Stimulated activated memory B cell treated with anti-CD40 and anti-IgM and Interleukin-4, amounts not matched to agents 10 μg/mL and 1 μg/mL and 100 μg/mL, for 72 hours (primary cell): Measurements from ENCODE around the gene DUOXA1.
"Not testable (repeated sequence)": the region's sequence is repeated elsewhere in the genome, so short reads cannot be mapped to it uniquely, and the experiment has no call there.

Experiments used
- ATAC-seq: fragments of 150-1000 bp; cut with Tn5 transposase; 2 replicates; pipeline ENCODE4 v1.10.0; 2021
- H3K27ac Mint-ChIP-seq: one replicate; pipeline ENCODE4 v1.8.0; 2022; ENCODE audit warnings: mild to moderate bottlenecking, mixed read lengths
- H3K27me3 Mint-ChIP-seq: one replicate; pipeline ENCODE4 v1.8.0; 2022; ENCODE audit warnings: mixed read lengths
- H3K36me3 Mint-ChIP-seq: one replicate; pipeline ENCODE4 v1.8.0; 2022; ENCODE audit warnings: mixed read lengths
- H3K4me1 Mint-ChIP-seq: one replicate; pipeline ENCODE4 v1.8.0; 2022; ENCODE audit warnings: mixed read lengths
- H3K4me3 Mint-ChIP-seq: one replicate; pipeline ENCODE4 v1.8.0; 2022; ENCODE audit warnings: mild to moderate bottlenecking, moderate library complexity, mixed read lengths
- H3K9me3 Mint-ChIP-seq: one replicate; pipeline ENCODE4 v1.8.0; 2022; ENCODE audit warnings: mixed read lengths

DUOXA1 gene

DNA sequence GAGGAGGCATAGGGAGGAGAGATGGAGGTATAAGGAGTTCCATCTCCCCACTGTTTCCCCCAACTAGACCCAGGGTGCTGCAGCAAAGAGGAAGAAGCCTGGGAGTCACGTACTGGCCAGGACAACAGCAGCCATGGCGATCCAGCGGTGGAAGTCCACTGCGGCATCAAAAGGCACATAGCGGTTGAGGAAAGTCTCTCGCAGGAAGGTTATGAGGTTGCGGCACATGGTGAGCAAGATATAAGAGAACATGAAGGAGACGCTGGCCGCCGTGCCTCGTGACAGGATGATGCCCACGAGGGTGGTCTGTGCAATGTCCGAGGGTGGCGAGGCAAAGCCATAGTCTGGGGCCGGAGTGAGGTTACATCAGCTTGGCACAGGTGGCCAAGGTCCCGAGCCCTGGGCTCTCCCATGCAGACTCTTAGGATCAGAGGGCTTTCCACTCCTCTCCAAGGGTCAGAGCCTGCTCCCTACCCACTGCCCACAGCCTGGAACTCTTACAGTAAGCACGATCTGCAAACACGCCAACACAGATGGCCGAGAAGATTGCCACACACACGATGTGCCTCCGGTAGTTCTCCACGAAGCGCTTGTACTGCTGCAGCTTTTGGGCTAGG is 30.0 kb downstream of the DUOXA1 start:
- no peaks in the 10 kb centered on the region for H3K4me1 Mint-ChIP-seq
- no peaks in the 10 kb centered on the region for H3K9me3 Mint-ChIP-seq
- H3K27ac Mint-ChIP-seq: no peak overlapping the region
- no peak overlapping the region for H3K4me3 Mint-ChIP-seq
- no peaks in the 10 kb centered on the region for H3K36me3 Mint-ChIP-seq
- ATAC-seq: no peak
- H3K27me3 Mint-ChIP-seq: peaks cover 25% of the 10 kb centered on the region

DNA sequence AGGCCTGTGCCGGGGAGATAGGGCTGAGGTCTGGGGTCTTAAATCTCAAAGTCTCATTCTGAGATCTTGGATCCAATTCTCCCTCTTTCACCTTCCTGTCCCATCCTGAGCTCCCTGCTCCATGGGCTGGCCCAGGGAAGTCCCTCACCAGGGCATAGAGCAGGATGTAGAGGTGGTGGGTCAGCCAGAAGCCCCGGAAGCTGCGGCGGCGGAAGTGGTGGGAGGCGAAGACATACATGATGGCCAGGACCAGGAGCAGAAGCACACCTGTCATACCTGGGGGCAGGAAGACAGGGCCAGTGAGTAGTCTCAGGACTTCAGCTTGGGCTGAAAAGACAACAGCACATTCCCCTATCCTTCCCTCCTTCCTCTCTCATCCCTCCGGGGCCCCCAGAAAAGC is 32.2 kb downstream of the DUOXA1 start:
- H3K27me3 Mint-ChIP-seq: peaks cover 36% of the 10 kb centered on the region
- no peak overlapping the region for H3K27ac Mint-ChIP-seq
- no peak for ATAC-seq
- no peaks in the 10 kb centered on the region for H3K4me1 Mint-ChIP-seq
- H3K36me3 Mint-ChIP-seq: no peaks in the 10 kb centered on the region
- H3K9me3 Mint-ChIP-seq: peaks cover 3% of the 10 kb centered on the region
- no peak overlapping the region for H3K4me3 Mint-ChIP-seq

DNA sequence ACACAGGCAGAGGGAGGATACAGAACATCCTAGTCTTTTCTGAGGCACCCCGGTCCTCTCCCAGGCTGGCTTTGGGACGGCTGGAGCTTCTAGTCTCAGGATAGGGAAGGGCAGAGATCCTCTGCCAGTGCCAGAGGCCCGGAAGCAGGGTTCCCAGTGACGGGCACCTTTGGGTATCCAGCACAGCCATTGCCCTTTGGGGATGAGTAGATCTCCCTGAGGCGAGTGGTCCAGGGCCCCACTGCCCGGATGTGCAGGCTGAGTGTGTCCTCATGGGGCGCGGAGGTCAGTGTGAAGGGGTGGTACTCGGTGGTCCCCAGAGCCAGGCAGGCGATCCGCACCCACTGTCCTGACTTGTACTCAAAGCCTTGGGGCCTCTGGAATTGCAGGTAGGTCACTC is 34.0 kb downstream of the DUOXA1 start:
- H3K27ac Mint-ChIP-seq: no peak overlapping the region
- H3K9me3 Mint-ChIP-seq: peaks cover 3% of the 10 kb centered on the region
- no peak overlapping the region for H3K4me3 Mint-ChIP-seq
- no peaks in the 10 kb centered on the region for H3K4me1 Mint-ChIP-seq
- ATAC-seq: no peak
- H3K27me3 Mint-ChIP-seq: peaks cover 41% of the 10 kb centered on the region
- no peaks in the 10 kb centered on the region for H3K36me3 Mint-ChIP-seq

DNA sequence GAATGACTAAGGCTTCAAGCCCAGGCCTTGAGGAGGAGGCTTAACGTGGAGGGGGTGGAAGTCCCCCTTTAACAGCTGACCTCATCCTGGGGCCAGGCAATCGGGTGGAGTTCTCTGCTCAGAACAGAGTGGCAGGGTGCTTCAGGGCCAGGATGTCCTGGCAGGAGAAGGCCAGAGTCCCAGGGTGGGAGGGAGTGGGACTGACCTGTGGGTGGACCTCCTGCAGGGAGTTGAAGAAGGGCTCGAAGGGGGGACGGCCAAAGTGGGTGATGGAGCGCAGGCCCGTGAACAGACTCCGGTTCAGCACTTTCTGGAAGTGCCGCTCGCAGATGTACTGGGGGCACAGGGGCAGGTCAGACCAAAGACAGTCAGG is 35.3 kb downstream of the DUOXA1 start:
- Mint-ChIP-seq H3K36me3 (no peaks in the 10 kb centered on the region), H3K4me3 (no peak overlapping the region), H3K4me1 (no peaks in the 10 kb centered on the region), H3K27ac (no peak overlapping the region), H3K9me3 (peaks cover 3% of the 10 kb centered on the region), H3K27me3 (peaks cover 36% of the 10 kb centered on the region)
- ATAC-seq: peak; percentile 26

DNA sequence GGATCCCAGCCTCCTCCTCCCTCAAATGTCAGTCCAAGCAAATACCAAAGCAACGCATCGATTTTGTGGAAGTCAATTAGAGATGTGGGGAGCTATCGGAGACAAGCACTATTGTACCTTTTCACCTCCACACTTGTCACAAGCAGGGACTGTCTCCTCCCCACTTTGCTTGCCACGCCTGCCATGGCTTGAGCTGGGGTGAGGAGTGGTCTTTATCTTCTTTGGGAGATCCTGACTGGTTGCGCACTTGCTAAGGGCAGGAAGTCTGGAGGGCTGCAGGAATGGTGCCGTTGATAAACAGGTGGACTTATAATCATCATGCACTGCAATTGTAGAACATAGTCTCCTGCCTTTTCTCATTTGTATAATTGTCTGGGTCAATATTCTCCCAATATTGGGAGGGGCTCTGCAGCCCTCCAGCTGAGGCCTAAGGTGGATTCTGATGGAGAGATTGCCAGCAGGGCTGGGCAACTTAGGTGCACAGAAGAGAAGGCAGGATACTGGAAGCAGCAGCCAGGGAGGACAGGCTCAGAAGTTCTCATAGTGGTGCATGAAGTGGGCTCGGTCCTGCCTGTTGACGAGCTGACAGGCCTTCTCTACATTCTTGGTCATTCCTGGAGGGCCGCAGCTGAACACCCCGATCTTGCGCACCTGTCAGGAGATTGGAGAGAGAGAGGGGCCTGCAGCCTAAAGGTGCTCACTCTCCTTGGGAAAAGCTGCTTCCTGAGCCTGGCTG is 35.9 kb downstream of the DUOXA1 start:
- Mint-ChIP-seq H3K27me3 (peaks cover 33% of the 10 kb centered on the region), H3K4me3 (no peak overlapping the region), H3K9me3 (peaks cover 3% of the 10 kb centered on the region), H3K36me3 (no peaks in the 10 kb centered on the region), H3K27ac (no peak overlapping the region), H3K4me1 (no peaks in the 10 kb centered on the region)
- no peak for ATAC-seq

DNA sequence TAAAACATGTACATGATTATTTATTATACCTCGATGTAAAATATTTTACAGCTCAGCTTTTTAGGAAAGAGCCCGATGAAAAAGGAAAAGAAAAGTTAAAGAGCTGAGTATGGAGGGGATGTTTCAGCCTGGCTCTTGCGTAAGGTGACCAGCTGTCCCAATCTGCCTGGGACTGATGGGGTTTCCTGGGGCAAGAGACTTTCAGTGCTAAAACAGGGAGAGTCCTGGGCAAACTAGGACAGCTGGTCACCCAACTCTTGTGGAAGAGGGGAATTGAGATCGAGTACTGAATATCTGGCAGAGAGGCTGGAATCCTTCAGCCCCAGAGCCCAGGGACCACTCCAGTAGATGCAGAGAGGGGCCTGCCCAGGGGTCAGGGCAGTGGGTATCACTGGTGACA is 36.7 kb downstream of the DUOXA1 start:
- no peak for ATAC-seq
- Mint-ChIP-seq H3K4me3 (no peak overlapping the region), H3K27me3 (peaks cover 33% of the 10 kb centered on the region), H3K4me1 (no peaks in the 10 kb centered on the region), H3K36me3 (no peaks in the 10 kb centered on the region), H3K27ac (no peak overlapping the region), H3K9me3 (peaks cover 3% of the 10 kb centered on the region)

DNA sequence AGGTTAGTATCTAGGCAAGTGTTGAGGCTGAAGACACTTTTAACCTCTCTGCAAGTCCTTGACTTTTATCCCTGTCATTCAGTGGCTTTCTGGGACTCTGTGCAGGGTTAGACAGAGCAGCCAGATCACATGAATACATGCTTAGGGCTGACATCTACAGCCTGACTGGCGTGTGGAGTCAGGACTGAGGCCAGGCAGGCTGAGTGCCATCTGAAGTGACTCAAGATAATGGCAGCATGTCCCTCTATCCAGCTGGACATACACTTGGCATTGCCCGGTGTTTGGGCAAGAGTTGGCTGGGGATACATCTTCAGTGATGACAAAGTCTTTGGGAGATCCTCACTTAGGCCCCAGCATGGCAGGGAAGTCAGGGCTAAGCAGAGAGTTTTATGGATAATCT is 38.1 kb downstream of the DUOXA1 start:
- no peaks in the 10 kb centered on the region for H3K36me3 Mint-ChIP-seq
- H3K4me3 Mint-ChIP-seq: no peak overlapping the region
- H3K27me3 Mint-ChIP-seq: peaks cover 41% of the 10 kb centered on the region
- peaks cover 3% of the 10 kb centered on the region for H3K9me3 Mint-ChIP-seq
- no peak overlapping the region for H3K27ac Mint-ChIP-seq
- H3K4me1 Mint-ChIP-seq: no peaks in the 10 kb centered on the region
- ATAC-seq: no peak

DNA sequence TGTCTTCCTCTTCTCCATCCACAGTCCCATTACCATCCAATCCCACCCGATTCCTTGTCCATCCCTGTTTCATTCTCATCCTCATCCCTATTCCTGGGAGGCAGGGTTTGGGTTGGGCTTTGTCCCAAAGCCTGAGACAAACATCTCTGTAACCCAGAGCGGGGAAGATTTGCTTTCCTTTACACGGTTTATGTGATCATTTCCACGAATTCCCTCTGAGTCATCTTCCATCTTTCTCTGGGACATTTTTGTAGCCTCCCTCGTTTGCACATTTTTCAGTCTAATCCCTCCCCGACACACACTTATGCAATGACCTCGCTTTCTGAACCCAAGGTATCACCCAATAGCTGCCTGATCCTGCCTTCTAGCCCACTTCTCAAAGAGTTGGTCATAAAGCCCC is 38.5 kb downstream of the DUOXA1 start:
- no peak for ATAC-seq
- H3K9me3 Mint-ChIP-seq: peaks cover 3% of the 10 kb centered on the region
- peaks cover 41% of the 10 kb centered on the region for H3K27me3 Mint-ChIP-seq
- no peak overlapping the region for H3K27ac Mint-ChIP-seq
- no peak overlapping the region for H3K4me3 Mint-ChIP-seq
- H3K36me3 Mint-ChIP-seq: no peaks in the 10 kb centered on the region
- no peaks in the 10 kb centered on the region for H3K4me1 Mint-ChIP-seq

DNA sequence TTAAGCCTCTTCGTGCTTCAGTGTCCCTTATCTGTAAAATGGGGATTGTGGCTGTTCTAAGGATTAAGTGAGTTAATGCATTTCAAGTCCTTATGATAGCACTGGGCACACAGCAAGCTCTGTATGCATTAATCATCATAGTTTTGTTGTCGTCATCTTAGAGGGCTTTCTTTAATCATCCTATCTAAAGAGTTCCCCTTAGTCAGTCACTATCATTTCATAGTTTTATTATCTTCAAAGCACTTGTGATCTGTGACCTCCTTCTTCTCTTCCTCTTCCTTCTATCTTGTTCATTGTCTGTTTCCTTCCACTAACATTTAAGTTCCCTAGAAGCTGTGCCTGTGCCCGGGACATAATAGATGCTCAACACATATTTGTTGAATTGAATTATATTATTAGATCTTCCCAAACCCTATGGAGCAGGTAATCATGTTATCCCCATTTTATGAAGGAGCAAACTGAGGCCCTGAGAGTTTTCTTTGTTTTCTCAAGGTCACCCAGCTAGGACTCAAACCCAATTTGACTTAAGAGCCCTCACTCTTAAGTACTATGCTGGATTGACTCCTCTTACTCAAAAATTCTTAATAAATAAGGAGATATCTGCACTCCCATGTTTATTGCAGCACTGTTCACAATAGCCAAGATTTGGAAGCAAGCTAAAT is 39.8 kb downstream of the DUOXA1 start:
- peaks cover 41% of the 10 kb centered on the region for H3K27me3 Mint-ChIP-seq
- no peaks in the 10 kb centered on the region for H3K36me3 Mint-ChIP-seq
- no peaks in the 10 kb centered on the region for H3K4me1 Mint-ChIP-seq
- no peak for ATAC-seq
- H3K27ac Mint-ChIP-seq: no peak overlapping the region
- no peak overlapping the region for H3K4me3 Mint-ChIP-seq
- peaks cover 3% of the 10 kb centered on the region for H3K9me3 Mint-ChIP-seq

DNA sequence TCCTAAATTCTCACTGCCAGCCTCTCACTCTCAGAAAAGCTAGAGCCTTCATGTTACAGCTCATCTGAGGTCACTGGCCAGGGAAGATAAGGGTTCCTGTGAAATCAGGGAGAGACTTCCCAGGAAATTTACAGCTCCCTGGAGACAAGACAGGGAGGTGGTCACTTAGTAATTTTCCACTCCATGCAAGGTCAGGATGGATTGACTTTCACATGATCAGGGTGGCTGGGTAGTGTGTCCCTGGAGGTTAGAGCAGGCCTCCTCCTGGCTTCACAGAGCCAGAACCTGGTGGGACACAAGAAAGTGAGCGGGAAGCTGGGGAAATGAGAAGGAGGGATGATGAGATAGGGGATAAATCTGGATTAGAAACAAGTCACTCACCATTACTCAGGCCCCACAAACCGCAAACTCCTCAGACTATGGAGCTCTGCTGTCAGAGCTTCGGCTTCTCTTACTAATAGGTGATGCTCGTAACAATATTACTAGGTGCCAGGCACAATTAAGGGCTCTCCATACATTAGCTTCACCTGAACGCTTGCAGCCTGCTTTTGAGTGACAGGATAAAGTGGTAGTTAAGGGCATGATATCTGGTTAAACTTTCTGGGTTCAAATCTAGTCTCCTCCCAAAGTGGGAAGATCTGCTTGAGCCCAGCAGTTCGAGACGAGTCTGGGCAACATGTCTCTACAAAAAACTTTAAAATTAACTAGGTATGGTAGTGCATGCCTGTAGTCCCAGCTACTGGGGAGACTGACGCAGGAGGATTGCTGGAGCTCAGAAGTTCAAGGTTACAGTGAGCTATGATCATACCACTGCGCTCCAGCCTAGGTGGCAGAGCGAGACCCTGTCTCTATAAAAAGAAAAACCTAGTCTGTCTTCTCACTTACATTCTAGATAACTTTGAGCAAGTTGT is 40.6 kb downstream of the DUOXA1 start:
- H3K4me3 Mint-ChIP-seq: no peak overlapping the region
- no peak overlapping the region for H3K27ac Mint-ChIP-seq
- peaks cover 3% of the 10 kb centered on the region for H3K9me3 Mint-ChIP-seq
- ATAC-seq: no peak
- no peaks in the 10 kb centered on the region for H3K36me3 Mint-ChIP-seq
- H3K27me3 Mint-ChIP-seq: peaks cover 42% of the 10 kb centered on the region
- H3K4me1 Mint-ChIP-seq: no peaks in the 10 kb centered on the region

DNA sequence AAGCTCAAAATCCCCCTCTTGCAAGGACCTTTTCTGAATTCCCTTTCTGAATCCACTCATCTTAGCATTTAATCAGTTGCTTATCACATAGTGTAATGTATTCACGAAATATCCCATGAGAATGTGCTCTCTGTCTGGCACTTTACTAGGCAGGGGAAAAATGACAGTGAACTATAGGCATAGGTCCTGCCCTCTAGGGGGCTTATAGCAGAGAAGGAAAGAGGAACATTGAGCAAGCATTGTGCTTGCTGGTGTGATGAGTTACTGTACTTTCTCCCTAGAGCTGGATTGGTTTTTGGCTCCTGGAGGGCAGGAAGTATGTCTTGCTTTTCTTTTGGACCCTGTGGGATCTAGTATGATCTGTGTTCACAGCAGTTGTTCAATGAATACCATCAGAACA is 42.2 kb downstream of the DUOXA1 start:
- Mint-ChIP-seq H3K4me1 (no peaks in the 10 kb centered on the region), H3K4me3 (no peak overlapping the region), H3K27me3 (peaks cover 41% of the 10 kb centered on the region)

DNA sequence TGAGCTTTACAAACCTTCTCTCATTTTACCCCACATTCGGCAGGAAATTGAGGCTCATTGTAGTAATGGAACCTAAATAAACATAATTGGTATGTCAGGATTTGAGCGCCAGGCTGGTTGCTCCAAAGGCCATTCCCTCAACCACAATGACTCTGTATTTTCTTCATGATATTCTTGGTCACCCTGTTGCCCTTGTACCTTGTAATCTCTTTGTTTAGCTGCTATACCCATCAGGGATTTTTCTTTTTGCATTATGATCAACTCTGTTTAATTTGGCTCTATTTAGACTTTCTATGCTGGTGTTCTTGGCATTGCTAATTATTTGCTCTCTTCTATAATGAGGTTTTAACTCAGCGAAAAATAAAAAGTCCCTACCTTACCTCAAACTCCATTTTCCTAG is 45.5 kb downstream of the DUOXA1 start:
- Mint-ChIP-seq H3K9me3 (no peaks in the 10 kb centered on the region), H3K27ac (no peak overlapping the region), H3K27me3 (peaks cover 20% of the 10 kb centered on the region), H3K4me3 (no peak overlapping the region), H3K4me1 (no peaks in the 10 kb centered on the region), H3K36me3 (no peaks in the 10 kb centered on the region)
- no peak for ATAC-seq

More for the DNA sequence above, 42.2 kb downstream of the DUOXA1 start:
- Mint-ChIP-seq H3K36me3 (no peaks in the 10 kb centered on the region), H3K27ac (no peak overlapping the region), H3K9me3 (no peaks in the 10 kb centered on the region)
- ATAC-seq: no peak

DNA sequence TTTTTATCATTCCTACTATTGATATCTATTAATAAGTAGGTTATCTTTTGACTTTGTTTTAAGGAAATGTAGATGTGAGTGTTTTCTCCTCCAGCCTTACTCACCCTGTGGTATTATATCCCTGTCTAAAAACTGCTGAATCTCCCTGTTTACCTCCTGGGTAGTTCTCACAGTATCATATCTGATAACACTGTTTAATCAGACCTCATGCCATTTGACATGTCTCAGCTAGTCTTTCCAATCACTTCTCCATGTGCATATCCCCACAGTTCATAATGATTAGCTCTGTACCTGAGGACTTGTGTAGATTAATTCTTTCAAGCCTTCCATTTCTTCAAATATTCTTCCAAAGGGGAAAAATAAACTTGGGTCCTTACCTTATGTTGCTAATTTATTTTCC is 46.5 kb downstream of the DUOXA1 start:
- Mint-ChIP-seq H3K27me3 (peaks cover 20% of the 10 kb centered on the region), H3K36me3 (no peaks in the 10 kb centered on the region), H3K4me3 (no peak overlapping the region), H3K9me3 (no peaks in the 10 kb centered on the region), H3K4me1 (no peaks in the 10 kb centered on the region), H3K27ac (no peak overlapping the region)
- no peak for ATAC-seq

DNA sequence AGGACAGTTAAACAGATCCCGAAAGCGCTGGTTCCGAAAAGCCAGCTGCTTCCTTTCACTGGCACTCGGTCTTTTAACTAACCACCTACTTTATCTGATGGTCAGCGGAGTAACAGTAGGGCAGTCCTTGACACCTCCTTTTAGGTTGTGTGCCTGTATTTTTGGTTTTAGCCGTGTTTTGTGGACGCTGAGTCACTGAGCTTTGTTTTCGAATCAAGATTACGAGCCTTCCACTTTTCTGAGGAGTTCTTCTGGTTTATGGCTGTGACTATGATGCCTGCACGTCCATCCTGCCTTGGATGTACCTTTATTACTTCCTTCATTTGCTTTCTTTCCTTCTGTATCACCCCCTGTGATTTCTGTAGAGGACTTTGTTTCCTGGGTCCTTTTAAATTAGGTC is 47.3 kb downstream of the DUOXA1 start:
- not testable (repeated sequence) for H3K36me3 Mint-ChIP-seq, ATAC-seq, H3K27ac Mint-ChIP-seq, H3K4me3 Mint-ChIP-seq, H3K4me1 Mint-ChIP-seq, H3K9me3 Mint-ChIP-seq
- peaks cover 20% of the 10 kb centered on the region for H3K27me3 Mint-ChIP-seq

DNA sequence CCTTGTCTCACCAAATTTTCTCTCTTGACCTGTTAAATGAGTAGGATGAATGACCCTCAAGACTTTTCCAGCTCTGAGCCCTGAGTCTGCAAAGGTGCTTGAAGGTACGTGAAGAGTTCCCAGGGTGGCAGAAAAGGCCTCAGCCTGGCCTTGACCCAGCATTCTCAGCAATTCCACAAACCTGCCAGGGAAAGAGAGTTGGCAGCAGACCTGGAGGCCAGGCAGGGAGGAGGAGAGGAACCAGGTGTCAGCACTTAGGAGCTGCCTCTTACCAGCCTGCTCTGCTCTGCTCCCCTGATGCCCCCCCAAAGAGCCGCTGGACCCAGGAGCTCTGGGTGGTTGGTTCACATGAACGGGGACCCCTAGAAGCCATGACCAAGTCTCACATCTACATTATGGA is 49.1 kb downstream of the DUOXA1 start:
- not testable (repeated sequence) for H3K4me3 Mint-ChIP-seq, H3K27ac Mint-ChIP-seq, H3K4me1 Mint-ChIP-seq, ATAC-seq, H3K9me3 Mint-ChIP-seq, H3K36me3 Mint-ChIP-seq
- H3K27me3 Mint-ChIP-seq: peaks cover 12% of the 10 kb centered on the region
